GM18868 (cell line): ENCODE data around the gene C1orf74.
A peak's percentile ranks its signal among the peaks of the same experiment; 100 is the strongest.

Experiments
- ATAC-seq: cut with Tn5 transposase; IDR thresholded peaks from one replicate; pipeline ENCODE4 v1.9.1; 2021; ENCODE audit warnings: mild to moderate bottlenecking, moderate library complexity; ENCODE audit not compliant: unreplicated experiment

Gene C1orf74

DNA sequence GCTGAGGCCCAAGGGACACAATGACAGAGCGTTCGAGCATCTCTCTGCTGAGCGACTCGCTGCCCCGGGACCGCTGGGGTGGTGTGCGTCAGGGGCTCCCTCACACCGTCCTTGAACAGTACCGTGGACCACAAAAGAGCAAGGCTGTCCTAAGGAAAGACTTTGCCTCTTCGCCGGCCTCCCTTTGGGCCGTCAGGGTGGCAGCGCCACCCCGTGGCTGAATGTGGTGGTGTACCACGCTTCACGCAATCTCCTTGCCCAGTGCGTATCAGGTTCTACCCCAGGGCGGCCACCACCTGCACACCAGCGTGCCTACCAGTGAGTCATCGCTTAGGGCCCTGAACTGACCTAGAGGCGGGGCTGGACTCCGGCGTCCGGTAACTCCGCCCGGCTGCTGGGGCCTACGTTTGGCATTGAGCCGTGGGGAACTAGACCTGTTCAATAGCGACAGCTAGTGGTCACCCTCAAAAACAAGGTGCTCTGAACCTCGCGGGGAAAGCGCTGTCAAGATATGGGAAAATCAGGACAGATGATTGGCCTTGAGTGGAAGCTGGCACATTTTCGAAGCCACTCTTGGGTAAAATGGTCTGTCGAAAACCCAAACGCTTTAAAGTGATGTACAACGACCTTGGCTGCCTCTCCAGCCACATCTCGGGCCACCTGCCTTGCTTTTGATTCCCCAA is 36.6 kb downstream of the C1orf74 start:
- peak; percentile 84 for ATAC-seq

DNA sequence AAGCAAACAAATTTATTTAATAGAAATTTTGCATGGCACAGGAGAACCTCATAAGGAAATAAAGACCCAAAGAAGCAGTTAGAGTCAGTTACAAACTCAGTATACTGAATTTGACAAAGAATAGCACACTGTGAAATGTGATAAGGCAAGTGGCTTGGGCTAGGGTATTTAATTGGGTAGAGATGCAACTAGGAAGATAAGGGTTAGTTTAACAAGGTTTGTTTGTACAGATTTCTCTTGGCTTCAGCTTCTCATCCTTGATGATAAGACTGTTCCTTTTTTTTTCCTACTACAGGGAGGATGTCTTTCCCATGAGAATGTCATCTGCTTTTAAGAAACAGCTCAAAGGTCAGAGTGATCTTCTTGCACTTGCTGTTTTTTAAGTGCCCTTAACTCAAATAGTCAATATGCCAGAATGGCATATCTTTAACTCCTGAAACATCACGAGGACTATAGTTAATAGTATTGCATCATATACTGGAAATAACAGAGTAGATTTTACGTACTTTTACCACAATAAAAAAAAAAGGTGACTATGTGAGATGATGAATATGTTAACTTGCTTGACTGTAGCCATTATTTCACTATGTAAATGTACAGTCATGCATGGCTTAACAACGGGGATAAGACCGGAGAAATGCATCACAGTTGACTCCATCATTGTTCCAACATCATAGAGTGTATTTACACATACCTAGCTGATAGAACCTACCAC is 37.8 kb downstream of the C1orf74 start:
- ATAC-seq: no peak

DNA sequence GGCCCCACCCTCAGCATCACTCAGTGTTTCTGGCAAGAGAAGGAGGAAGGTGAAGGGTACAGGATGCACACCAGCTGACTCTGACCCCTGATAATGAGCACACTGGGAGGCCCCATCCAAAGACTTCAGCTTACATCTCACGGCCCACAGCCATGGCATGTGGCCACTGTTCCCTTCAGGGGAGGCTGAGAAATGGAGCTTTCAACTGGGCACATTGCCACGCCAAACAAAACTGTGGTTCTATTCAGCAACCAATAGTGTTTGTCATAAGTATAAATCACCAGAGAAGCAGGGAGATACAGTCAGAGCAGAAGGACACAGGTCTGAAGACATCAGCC is 41.2 kb downstream of the C1orf74 start:
- ATAC-seq: no peak

DNA sequence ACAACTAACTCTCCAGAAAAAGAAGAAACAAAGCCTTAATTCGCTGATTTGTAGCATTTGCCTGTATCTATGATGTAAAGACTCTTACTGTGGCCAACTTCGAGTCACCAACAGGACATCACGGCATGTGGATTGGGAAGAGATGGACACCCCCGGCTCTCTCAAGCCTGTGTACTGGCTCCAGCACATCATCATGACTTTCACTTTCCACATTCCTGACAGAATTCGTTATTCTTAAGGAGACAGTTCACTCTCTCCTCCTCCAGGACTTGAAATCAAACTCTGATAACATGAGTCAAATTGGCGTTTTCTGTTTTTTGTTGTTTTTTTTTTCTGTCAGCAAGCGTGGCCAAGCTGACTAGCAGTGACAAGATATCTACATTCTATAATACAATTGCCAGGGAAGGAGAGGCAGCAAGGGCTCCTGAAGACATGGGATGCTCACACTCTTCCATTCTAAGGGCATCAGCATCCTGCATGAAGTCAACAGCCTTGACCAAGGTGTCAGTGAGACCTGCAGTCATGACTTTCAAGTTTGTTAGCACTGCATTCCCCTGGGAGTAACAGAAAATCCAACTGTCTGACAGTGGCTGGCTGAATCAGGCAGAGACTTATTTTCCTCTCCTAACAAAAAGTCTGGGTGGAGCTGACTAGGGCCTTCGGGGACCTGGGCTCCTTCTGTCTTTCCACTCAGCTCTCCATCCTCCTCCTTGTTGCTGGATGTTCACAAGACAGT is 41.8 kb downstream of the C1orf74 start:
- ATAC-seq: no peak

DNA sequence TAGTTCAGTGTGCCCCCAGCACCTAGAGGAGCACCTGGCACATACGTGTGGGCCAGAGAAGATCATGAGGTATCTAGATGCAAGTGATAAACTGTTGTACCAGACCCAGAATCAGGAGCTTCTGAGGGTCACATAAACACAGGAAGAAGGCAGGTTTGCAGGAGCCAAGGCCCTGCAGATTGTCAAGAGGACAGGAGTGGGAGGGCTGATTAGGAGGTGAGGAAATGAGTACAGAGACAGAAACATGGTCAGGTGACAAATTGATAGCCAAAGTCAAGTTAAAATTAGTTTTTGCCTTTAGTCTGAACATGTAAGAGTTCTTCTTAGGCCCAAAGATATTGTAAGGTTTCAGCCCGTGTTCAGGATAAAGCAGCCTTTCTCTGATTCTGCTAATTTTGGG is 42.5 kb downstream of the C1orf74 start:
- no peak for ATAC-seq

DNA sequence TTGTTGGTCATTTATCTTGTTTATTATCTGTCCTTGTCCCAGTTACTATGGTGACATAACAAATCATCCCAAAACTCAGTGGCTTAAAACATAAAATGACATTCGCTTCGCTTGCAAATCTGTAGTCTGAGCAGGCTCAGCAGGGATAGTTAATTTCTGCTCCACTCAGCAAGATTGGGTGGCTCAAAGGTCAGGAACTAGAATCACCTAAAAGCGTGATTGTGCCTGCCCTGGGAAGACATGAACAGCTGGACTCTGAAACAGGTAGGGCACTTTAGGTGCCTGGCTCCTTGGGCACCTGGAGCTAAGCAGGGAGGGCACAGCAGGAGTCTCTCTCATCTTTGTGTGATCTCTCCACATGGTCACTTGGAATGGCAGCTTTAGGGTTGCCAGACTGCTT is 43.2 kb downstream of the C1orf74 start:
- ATAC-seq: no peak

DNA sequence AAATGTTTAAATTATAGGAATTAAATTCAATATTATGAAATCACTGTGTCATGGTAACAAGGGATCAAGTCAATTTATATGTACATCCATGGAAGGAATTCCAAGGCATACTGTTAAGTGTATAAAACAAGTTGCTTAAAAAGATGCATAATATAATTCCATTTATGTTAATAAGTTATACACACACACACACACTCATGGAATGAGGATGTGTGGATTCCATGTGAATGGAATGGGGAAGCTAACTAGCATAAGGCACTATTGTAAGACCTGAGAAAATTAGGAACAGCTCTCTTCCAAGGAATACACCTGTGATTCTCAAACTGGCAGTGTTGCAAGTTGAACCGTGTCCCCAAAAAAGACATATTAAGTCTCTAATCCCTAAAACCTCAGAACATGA is 46.1 kb downstream of the C1orf74 start:
- no peak for ATAC-seq

DNA sequence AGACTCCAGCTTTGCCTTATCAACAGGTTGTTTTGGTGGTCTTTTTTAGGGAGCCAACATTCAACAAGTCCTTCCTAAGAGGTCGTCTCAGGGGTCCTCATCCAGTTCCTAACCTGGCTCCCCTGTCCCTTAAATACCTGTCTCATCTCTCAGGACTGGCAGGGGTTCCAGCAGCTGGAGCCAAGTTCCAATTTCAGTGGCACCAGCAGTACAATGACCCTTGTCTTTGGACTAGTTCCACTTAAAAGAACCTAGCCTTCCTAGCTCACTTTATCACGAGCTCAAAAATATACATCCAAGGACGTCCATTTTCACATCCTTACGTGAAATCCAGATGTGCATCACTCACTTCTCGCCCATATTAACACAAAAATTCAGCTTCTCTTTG is 47.2 kb downstream of the C1orf74 start:
- no peak for ATAC-seq

DNA sequence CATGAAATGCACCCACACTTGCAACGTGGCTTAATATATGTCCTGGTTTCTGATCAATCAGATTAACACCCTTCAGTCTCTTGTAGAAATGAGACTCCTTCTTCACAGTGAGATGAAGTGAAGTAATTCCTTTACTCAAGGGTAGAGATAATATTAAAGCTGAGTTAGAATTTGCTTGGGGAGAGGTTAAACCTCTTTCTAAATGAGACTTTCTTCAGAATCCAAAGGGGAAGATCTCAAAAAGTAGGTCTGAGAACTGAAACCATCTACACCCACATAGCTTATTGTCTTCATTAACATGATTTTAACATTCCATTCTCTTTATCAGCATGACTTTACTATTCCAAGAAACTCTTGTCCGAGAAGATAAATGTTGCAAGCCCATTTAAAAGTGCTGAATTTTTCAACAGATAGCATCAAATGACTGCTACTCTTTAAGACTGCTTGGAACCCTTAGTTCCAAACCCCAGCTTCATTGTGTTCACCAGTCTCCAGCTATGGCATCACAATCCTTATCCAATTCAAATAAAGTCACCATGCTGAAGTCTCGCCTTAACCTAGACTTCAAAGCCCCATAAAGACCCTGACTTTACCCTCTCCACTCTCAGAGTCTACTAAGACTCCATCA is 47.8 kb downstream of the C1orf74 start:
- no peak for ATAC-seq

DNA sequence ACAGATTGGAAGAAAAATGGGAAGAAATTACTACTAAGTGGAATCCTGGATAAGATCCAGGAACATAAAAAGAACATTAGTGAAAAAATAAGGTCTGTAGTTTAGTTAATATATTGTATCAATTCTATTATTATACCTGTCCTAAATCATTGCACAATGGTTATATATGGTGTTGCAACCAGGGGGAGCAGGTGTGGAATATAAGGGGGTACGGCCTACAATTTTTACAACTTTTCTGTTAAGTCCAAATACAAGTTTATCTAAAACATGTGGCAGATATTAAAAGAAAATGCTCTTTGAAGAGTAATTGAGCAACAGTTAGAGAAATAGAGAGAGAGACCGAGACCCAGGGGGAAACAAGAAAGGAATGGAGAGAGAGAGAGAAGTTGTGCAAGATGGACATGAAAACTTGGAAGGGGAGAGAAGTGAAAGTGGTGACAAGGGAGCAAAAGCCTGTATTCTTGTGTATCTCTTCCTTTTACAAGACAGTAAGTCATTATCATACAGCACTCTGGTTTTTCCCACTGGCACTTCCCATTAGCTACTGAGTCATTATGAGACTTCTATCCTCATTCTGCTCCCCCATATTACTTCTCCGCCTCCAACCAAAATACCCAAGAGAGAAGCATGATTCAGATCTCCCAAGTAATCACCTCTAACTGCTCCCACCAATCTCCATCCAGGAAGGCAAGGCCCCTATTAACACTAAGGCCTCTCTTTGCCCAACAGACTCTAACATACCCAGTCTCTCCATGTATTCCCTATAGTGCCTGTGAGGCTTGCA is 50.8 kb downstream of the C1orf74 start:
- ATAC-seq: no peak

DNA sequence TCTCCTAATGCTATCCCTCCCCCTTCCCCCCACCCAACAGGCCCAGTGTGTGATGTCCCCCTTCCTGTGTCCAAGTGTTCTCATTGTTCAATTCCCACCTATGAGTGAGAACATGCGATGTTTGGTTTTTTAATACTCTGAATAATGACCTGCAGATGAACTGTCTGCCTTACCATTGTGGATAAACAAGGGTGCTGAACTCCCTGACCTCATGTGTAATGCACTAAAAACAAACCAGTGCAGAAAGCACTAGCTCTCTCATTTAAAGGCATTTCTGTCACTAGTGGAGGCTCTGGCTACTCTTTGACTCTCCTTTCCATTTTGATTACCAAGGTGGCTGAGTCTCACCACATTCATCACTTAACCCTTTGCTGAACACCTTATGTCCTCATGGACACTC is 51.6 kb downstream of the C1orf74 start:
- no peak for ATAC-seq

DNA sequence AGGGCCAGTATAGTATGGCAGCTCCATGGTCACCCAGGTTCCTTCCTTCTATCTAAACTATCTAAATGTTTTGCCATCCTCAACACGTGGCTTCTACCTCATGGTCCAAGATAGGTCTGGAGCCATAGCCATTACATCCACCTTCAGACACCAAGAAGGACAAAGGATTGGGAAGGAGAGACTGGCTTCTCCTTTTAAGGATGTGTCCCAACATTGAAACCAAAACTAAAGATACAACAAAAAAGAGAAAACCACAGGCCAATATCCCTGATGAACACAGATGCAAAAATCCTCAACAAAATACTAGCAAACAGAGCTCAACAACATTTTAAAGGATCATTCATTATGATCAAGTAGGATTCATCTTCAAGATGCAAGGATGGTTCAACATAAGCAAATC is 54.9 kb downstream of the C1orf74 start:
- ATAC-seq: no peak
